Measurements from ENCODE around the gene CACNA1A. TPM values are rescaled to one million over a fixed set of nuclear protein-coding genes. Genes with fewer than 3 reads are reported as not detected.

The CACNA1A gene
- polyA plus RNA-seq, 1 donor (not counting 4 experiments of a cell fraction or from before 2014, with no cell fraction given) = not detected

- H2AFZ ChIP-seq (ENCODE audit: control insufficient read depth, low read length) = no peak overlapping the region
- dilution Hi-C loops (cut with MboI; ENCODE audit: extremely low pct_ligation_motif_present, low sequenced_read_pairs) = no loop called here
- no peaks in the 10 kb centered on the region for H3K36me3 ChIP-seq (ENCODE audit: control insufficient read depth in 2 of 2, extremely low read depth in 1 of 2, insufficient read depth in 2 of 2, low read length in 2 of 2)
- H3K79me2 ChIP-seq (ENCODE audit: control insufficient read depth, insufficient read depth, low read length) = no peaks in the 10 kb centered on the region
- no peak for DNase-seq (ENCODE audit: low read depth, low spot score)
- H3K4me2 ChIP-seq (ENCODE audit: control insufficient read depth, extremely low read depth, insufficient read depth, low read depth, low read length) = no peak overlapping the region
- peaks cover 7% of the 10 kb centered on the region for H3K27me3 ChIP-seq (ENCODE audit: control insufficient read depth, extremely low read depth, insufficient read depth, low read length)
- H3K4me1 ChIP-seq (ENCODE audit: control insufficient read depth, extremely low read depth, insufficient read depth, low read length) = no peaks in the 10 kb centered on the region
- H3K9ac ChIP-seq (ENCODE audit: control insufficient read depth, extremely low read depth, insufficient read depth, low read length) = no peak overlapping the region
- H3K9me3 ChIP-seq (ENCODE audit: control insufficient read depth, low read depth, low read length) = no peaks in the 10 kb centered on the region
- TF ChIP-seq EZH2 (IDR thresholded peaks at IDR 0.05; ENCODE audit: low read length) = no peak
- TF ChIP-seq, protein P1, sequence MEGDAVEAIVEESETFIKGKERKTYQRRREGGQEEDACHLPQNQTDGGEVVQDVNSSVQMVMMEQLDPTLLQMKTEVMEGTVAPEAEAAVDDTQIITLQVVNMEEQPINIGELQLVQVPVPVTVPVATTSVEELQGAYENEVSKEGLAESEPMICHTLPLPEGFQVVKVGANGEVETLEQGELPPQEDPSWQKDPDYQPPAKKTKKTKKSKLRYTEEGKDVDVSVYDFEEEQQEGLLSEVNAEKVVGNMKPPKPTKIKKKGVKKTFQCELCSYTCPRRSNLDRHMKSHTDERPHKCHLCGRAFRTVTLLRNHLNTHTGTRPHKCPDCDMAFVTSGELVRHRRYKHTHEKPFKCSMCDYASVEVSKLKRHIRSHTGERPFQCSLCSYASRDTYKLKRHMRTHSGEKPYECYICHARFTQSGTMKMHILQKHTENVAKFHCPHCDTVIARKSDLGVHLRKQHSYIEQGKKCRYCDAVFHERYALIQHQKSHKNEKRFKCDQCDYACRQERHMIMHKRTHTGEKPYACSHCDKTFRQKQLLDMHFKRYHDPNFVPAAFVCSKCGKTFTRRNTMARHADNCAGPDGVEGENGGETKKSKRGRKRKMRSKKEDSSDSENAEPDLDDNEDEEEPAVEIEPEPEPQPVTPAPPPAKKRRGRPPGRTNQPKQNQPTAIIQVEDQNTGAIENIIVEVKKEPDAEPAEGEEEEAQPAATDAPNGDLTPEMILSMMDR (optimal IDR thresholded peaks at IDR 0.05 in 1 of 3, IDR thresholded peaks at IDR 0.05 in 1 of 3, conservative IDR thresholded peaks at IDR 0.05 in 1 of 3; ENCODE audit: extremely low read depth in 1 of 3, insufficient read depth in 2 of 3, low read length in 3 of 3) = no peak
- H3K27ac ChIP-seq (ENCODE audit: control insufficient read depth, insufficient read depth, low read length) = no peak overlapping the region
- H3K4me3 ChIP-seq (ENCODE audit: control insufficient read depth in 2 of 3, extremely low read depth in 1 of 3, insufficient read depth in 2 of 3, low read depth in 1 of 3, low read length in 3 of 3) = no peak overlapping the region
- no peak for FAIRE-seq
- no peaks in the 10 kb centered on the region for H3K9me1 ChIP-seq (ENCODE audit: control insufficient read depth, extremely low read depth, insufficient read depth, low read length)
- H4K20me1 ChIP-seq (ENCODE audit: control insufficient read depth, extremely low read depth, insufficient read depth, low read length) = no peaks in the 10 kb centered on the region
These were observed 277.0 kb downstream of the CACNA1A start for GRCh38 chr19:13229246-13229645.

GRCh38 chr19:13228561-13228960 is 277.7 kb downstream of the CACNA1A start:
- Histone ChIP-seq H3K4me3 (ENCODE audit: control insufficient read depth in 2 of 3, extremely low read depth in 1 of 3, insufficient read depth in 2 of 3, low read depth in 1 of 3, low read length in 3 of 3) (no peak overlapping the region), H3K27ac (ENCODE audit: control insufficient read depth, insufficient read depth, low read length) (no peak overlapping the region), H3K9me1 (ENCODE audit: control insufficient read depth, extremely low read depth, insufficient read depth, low read length) (no peaks in the 10 kb centered on the region), H3K4me1 (ENCODE audit: control insufficient read depth, extremely low read depth, insufficient read depth, low read length) (no peaks in the 10 kb centered on the region), H3K9ac (ENCODE audit: control insufficient read depth, extremely low read depth, insufficient read depth, low read length) (no peak overlapping the region), H3K36me3 (ENCODE audit: control insufficient read depth in 2 of 2, extremely low read depth in 1 of 2, insufficient read depth in 2 of 2, low read length in 2 of 2) (no peaks in the 10 kb centered on the region), H2AFZ (ENCODE audit: control insufficient read depth, low read length) (no peak overlapping the region), H3K4me2 (ENCODE audit: control insufficient read depth, extremely low read depth, insufficient read depth, low read depth, low read length) (no peak overlapping the region), H3K27me3 (ENCODE audit: control insufficient read depth, extremely low read depth, insufficient read depth, low read length) (peaks cover 7% of the 10 kb centered on the region), H3K9me3 (ENCODE audit: control insufficient read depth, low read depth, low read length) (no peaks in the 10 kb centered on the region), H4K20me1 (ENCODE audit: control insufficient read depth, extremely low read depth, insufficient read depth, low read length) (no peaks in the 10 kb centered on the region), H3K79me2 (ENCODE audit: control insufficient read depth, insufficient read depth, low read length) (no peaks in the 10 kb centered on the region)
- dilution Hi-C loops (cut with MboI; ENCODE audit: extremely low pct_ligation_motif_present, low sequenced_read_pairs) = no loop called here
- no peak for TF ChIP-seq EZH2 (IDR thresholded peaks at IDR 0.05; ENCODE audit: low read length)
- TF ChIP-seq, protein P1 (optimal IDR thresholded peaks at IDR 0.05 in 1 of 3, IDR thresholded peaks at IDR 0.05 in 1 of 3, conservative IDR thresholded peaks at IDR 0.05 in 1 of 3; ENCODE audit: extremely low read depth in 1 of 3, insufficient read depth in 2 of 3, low read length in 3 of 3) = no peak
- DNase-seq (ENCODE audit: low read depth, low spot score) (no peak), FAIRE-seq (no peak)

Data from keratinocyte (primary cell).